ENCODE data around the gene CAMKK1. TPM values are rescaled to one million over a fixed set of nuclear protein-coding genes. Genes with fewer than 3 reads are reported as not detected.

CAMKK1 gene
- total and polyA plus RNA-seq, 5 donors: 4.2 to 6.7 (median 5.8) TPM

GRCh38 chr17:3917391-3917931 lies 24.6 kb upstream of the CAMKK1 start:
- H3K4me3 ChIP-seq (ENCODE audit: low read length): no peak overlapping the region
- WGBS: 13% methylated on average over 11 of the region's 11 CpGs
- H3K9me3 ChIP-seq (ENCODE audit: control insufficient read depth, low read length): no peaks in the 10 kb centered on the region
- intact Hi-C loops (cut with DNase I): loop anchor here in 1 of 4 donors (10.0 kb wide), 1 partner anchor 183 kb away; no protein-coding TSS in a partner anchor
- no peaks in the 10 kb centered on the region for H3K27me3 ChIP-seq (ENCODE audit: control insufficient read depth, insufficient read depth)
- no peak overlapping the region for H3K27ac ChIP-seq (ENCODE audit: low read length)
- peaks cover 12% of the 10 kb centered on the region for H3K4me1 ChIP-seq (ENCODE audit: control insufficient read depth, insufficient read depth, low read length)
- DNase-seq: peak; percentile 87 to 94 (median 94)
- peak; percentile 35 to 57 for ATAC-seq

DNA sequence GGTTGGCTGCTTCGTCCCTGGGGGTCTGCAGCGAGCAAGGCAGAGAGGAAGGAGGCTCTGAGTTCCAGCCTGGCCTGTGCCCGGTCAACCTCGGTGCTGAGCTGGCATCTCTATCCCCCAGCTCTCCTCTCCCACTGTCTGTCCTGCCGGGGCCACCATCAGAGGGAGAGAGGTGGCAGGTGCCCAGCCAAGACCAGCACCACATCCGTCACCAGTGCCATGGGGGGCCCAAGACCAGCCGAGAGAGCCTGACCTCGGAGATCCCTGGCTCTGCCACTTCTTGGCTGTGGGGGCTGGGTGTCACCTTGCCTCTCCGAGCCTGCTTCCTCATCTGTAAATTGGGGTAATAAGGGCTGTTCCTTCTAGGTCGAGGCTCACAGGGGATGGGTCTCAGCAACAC lies 24.0 kb upstream of the CAMKK1 start:
- intact Hi-C loops (cut with DNase I): loop anchor here in 1 of 4 donors (10.0 kb wide), 1 partner anchor 182 kb away; no protein-coding TSS in a partner anchor
- WGBS: 54% methylated on average over 10 of the region's 10 CpGs
- Histone ChIP-seq H3K27me3 (ENCODE audit: control insufficient read depth, insufficient read depth) (no peaks in the 10 kb centered on the region), H3K4me3 (ENCODE audit: low read length) (no peak overlapping the region), H3K27ac (ENCODE audit: low read length) (no peak overlapping the region), H3K4me1 (ENCODE audit: control insufficient read depth, insufficient read depth, low read length) (peaks cover 12% of the 10 kb centered on the region), H3K9me3 (ENCODE audit: control insufficient read depth, low read length) (no peaks in the 10 kb centered on the region)
- peak in 2 of 3 donors; percentile 60 to 73 for DNase-seq
- no peak for ATAC-seq

DNA sequence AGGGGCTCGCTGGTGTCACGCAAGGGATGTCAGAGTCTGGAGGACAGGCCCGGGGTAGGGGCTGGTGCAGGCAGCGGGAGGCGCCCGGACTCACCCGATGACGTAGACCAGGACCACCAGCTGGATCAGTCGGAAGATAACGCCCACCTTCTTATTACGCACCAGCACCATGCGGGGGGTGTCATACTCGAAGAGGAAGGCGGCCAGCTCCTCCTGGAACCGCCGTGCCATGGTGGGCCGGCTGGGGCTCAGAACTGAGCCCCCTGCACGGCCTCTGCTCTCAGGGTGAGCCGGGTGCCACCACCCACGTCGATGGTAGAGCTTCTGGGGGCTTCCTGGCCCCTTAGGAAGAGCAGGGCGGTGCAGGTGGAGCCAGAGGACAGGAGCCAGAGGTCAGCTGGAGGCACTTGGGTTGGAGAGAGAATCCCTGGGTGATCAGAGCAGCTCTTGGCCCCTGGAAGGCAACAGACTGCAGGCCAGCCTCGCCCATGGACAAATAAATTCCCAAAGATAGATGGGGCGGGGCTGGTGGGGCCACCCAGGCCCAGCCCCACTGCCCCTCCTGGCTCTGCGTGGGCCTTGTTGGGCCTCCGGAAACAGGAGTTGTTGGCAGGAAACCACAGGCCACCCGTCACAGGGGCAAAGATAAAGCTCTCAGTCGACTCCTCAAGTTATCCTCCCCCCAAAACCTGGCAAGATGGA lies 23.3 kb upstream of the CAMKK1 start, which contains the start of gene P2RX1:
TSS of gene P2RX1 (minus strand) at position 471 of the 702 bp plus-strand sequence. CDS start at position 231, 240 bp downstream.
- 58% methylated on average over 28 of the region's 28 CpGs for WGBS
- intact Hi-C loops (cut with DNase I): loop anchor here in 1 of 4 donors (10.0 kb wide), 1 partner anchor 181 kb away; no protein-coding TSS in a partner anchor
- H3K27ac ChIP-seq (ENCODE audit: low read length): no peak within 1 kb of the TSS
- no peaks in the 10 kb centered on the region for H3K27me3 ChIP-seq (ENCODE audit: control insufficient read depth, insufficient read depth)
- ATAC-seq: peak; percentile 17 to 52
- peak; percentile 71 to 85 (median 81) for DNase-seq
- H3K9me3 ChIP-seq (ENCODE audit: control insufficient read depth, low read length): no peaks in the 10 kb centered on the region
- peaks cover 14% of the 10 kb centered on the region for H3K4me1 ChIP-seq (ENCODE audit: control insufficient read depth, insufficient read depth, low read length)
- H3K4me3 ChIP-seq (ENCODE audit: low read length): no peak within 1 kb of the TSS

DNA sequence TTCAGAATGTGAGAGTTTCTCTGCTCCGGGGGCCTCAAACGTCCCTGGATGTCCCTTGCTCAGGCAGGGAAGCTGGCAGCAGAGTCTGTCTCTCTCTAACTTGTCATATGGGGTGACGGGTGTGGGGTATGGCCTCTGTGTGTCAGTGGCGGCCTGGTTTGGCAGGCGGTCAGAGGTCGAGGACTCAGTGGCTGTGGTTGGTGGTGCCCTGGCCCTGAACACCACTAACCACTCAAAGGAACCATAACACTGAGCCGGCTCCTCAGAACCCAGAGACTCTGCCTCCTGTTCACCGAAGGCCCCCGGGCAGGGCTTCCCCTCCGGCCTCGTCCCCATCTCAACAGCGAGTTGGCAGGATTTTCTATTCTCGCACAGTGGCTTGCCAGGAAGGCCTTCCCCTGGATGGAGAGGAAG lies 22.7 kb upstream of the CAMKK1 start:
- 51% methylated on average over 13 of the region's 13 CpGs for WGBS
- ATAC-seq (no peak), DNase-seq (peak in 1 of 3 donors; percentile 54)
- Histone ChIP-seq H3K4me3 (ENCODE audit: low read length) (no peak overlapping the region), H3K9me3 (ENCODE audit: control insufficient read depth, low read length) (no peaks in the 10 kb centered on the region), H3K4me1 (ENCODE audit: control insufficient read depth, insufficient read depth, low read length) (peaks cover 14% of the 10 kb centered on the region), H3K27ac (ENCODE audit: low read length) (no peak overlapping the region), H3K27me3 (ENCODE audit: control insufficient read depth, insufficient read depth) (no peaks in the 10 kb centered on the region)
- intact Hi-C loops (cut with DNase I): loop anchor here in 1 of 4 donors (10.0 kb wide), 1 partner anchor 181 kb away; no protein-coding TSS in a partner anchor

GRCh38 chr17:3914312-3914670 lies 21.4 kb upstream of the CAMKK1 start:
- Histone ChIP-seq H3K9me3 (ENCODE audit: control insufficient read depth, low read length) (no peaks in the 10 kb centered on the region), H3K27ac (ENCODE audit: low read length) (no peak overlapping the region), H3K4me3 (ENCODE audit: low read length) (no peak overlapping the region), H3K4me1 (ENCODE audit: control insufficient read depth, insufficient read depth, low read length) (peaks cover 14% of the 10 kb centered on the region), H3K27me3 (ENCODE audit: control insufficient read depth, insufficient read depth) (no peaks in the 10 kb centered on the region)
- WGBS: 89% methylated on average over 10 of the region's 10 CpGs
- intact Hi-C loops (cut with DNase I): loop anchor here in 3 of 4 donors (5.0 to 10.0 kb wide), 3 partner anchors 47 to 179 kb away; no protein-coding TSS in a partner anchor
- ATAC-seq (no peak), DNase-seq (peak in 1 of 3 donors; percentile 43)

- DNase-seq: peak; percentile 80 to 93 (median 92)
- intact Hi-C loops (cut with DNase I): loop anchor here in 3 of 4 donors (5.0 to 10.0 kb wide), 3 partner anchors 46 to 179 kb away; no protein-coding TSS in a partner anchor
- WGBS: 28% methylated on average over 17 of the region's 17 CpGs
- peaks cover 14% of the 10 kb centered on the region for H3K4me1 ChIP-seq (ENCODE audit: control insufficient read depth, insufficient read depth, low read length)
- no peaks in the 10 kb centered on the region for H3K27me3 ChIP-seq (ENCODE audit: control insufficient read depth, insufficient read depth)
- no peak overlapping the region for H3K27ac ChIP-seq (ENCODE audit: low read length)
- no peak overlapping the region for H3K4me3 ChIP-seq (ENCODE audit: low read length)
- H3K9me3 ChIP-seq (ENCODE audit: control insufficient read depth, low read length): no peaks in the 10 kb centered on the region
- ATAC-seq: peak; percentile 63 to 65
Observed at GRCh38 chr17:3913531-3914311, 20.9 kb upstream of the CAMKK1 start.

- Histone ChIP-seq H3K27ac (ENCODE audit: low read length) (no peak overlapping the region), H3K27me3 (ENCODE audit: control insufficient read depth, insufficient read depth) (no peaks in the 10 kb centered on the region), H3K4me1 (ENCODE audit: control insufficient read depth, insufficient read depth, low read length) (peaks cover 14% of the 10 kb centered on the region), H3K9me3 (ENCODE audit: control insufficient read depth, low read length) (no peaks in the 10 kb centered on the region), H3K4me3 (ENCODE audit: low read length) (no peak overlapping the region)
- no peak for ATAC-seq
- 97% methylated on average over 2 of the region's 2 CpGs for WGBS
- no peak for DNase-seq
- intact Hi-C loops (cut with DNase I): loop anchor here in 3 of 4 donors (5.0 to 10.0 kb wide), 3 partner anchors 46 to 178 kb away; no protein-coding TSS in a partner anchor
Observed at GRCh38 chr17:3912827-3913226, 20.0 kb upstream of the CAMKK1 start.

DNA sequence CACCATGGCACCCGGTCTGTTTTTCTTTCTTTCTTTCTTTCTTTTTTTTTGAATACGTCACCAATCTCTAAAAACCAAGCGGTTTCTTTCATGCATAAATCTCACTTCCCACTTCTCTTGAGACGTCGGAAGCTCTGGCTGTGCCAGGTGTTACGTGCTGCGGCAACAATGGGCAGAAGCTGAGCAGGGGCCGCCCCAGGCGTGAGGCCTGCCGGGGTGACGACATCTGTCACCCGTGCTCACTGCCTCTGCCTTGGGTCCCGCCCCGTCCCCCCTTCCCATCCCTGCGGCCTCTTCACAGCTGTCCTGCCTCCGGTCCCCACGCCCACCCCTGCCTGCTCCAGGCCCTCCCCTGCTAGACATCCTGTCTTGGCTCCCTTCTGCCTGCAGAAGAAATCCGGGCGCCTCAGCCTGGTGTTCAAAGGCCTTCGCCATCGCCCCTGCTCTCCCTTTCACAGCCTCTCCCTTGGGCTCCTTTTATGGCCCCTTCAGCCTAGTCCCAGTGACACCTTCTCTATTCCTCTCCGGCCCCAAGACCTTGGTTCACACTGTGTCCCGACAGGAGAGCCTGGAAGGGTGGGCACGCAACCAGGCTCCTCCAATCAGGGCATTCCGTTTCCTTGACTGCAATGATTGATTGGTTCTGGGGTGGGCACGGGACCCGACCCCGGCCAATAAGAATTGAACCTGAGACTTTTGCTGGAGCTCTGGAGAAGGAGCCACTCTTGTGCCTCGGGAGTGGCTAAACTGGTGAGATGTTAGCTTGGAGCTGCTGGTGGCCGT lies 18.6 kb upstream of the CAMKK1 start:
- intact Hi-C loops (cut with DNase I): loop anchor here in 3 of 4 donors (5.0 to 10.0 kb wide), 3 partner anchors 44 to 177 kb away; no protein-coding TSS in a partner anchor
- ATAC-seq: peak; percentile 9 to 63
- WGBS: 53% methylated on average over 30 of the region's 30 CpGs
- Histone ChIP-seq H3K4me3 (ENCODE audit: low read length) (no peak overlapping the region), H3K27ac (ENCODE audit: low read length) (no peak overlapping the region), H3K27me3 (ENCODE audit: control insufficient read depth, insufficient read depth) (no peaks in the 10 kb centered on the region), H3K9me3 (ENCODE audit: control insufficient read depth, low read length) (no peaks in the 10 kb centered on the region), H3K4me1 (ENCODE audit: control insufficient read depth, insufficient read depth, low read length) (peaks cover 3% of the 10 kb centered on the region)
- peak; percentile 71 to 77 (median 75) for DNase-seq

DNA sequence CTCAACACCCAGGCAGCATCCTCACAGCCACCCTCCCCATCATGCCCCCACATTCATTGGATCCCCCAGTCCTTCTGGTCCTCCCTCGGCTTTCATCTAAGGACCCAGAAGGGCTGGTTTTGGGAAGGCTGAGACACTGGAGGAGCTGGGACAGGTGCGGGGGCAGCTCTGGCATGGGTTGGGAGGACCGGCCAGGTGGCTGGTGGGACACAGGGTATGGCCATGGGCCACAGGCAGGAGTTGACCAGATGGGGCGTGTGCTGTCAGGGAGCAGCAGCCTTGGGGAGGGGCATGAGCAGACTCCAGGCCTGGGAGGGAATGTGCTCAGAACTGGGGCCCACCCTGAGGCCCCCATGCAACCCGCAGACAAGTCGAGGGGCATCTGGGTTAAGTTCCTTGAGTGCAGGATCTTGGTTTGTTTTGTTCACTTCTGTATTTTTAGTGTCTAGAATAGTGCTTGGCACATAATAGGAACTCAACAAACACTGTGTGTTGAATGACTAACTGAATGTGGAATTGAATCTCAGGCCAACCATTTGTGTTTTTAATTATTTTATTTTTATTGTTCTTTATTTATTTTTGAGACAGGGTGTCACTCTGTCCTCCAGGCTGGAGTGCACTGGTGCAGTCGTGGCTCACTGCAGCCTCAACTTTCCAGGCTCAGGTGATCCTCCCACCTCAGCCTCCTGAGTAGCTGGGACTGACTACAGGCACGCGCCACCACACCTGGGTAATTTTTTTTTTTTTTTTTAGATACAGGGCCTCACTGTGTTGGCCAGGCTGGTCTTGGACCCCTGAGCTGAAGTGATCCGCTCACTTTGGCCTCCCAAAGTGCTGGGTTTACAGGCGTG lies 17.8 kb upstream of the CAMKK1 start:
- WGBS: 89% methylated on average over 11 of the region's 11 CpGs
- intact Hi-C loops (cut with DNase I): loop anchor here in 3 of 4 donors (5.0 to 10.0 kb wide), 3 partner anchors 43 to 176 kb away; no protein-coding TSS in a partner anchor
- no peaks in the 10 kb centered on the region for H3K27me3 ChIP-seq (ENCODE audit: control insufficient read depth, insufficient read depth)
- no peak overlapping the region for H3K4me3 ChIP-seq (ENCODE audit: low read length)
- no peak overlapping the region for H3K27ac ChIP-seq (ENCODE audit: low read length)
- H3K9me3 ChIP-seq (ENCODE audit: control insufficient read depth, low read length): no peaks in the 10 kb centered on the region
- no peak for ATAC-seq
- peaks cover 3% of the 10 kb centered on the region for H3K4me1 ChIP-seq (ENCODE audit: control insufficient read depth, insufficient read depth, low read length)
- DNase-seq: no peak
